ENCODE measurements around the gene PHLDA3.

The PHLDA3 gene

GRCh38 chr1:201429736-201430501 lies 39.1 kb downstream of the PHLDA3 start:
- DNase-seq (ENCODE audit: low read depth) = no peak

DNA sequence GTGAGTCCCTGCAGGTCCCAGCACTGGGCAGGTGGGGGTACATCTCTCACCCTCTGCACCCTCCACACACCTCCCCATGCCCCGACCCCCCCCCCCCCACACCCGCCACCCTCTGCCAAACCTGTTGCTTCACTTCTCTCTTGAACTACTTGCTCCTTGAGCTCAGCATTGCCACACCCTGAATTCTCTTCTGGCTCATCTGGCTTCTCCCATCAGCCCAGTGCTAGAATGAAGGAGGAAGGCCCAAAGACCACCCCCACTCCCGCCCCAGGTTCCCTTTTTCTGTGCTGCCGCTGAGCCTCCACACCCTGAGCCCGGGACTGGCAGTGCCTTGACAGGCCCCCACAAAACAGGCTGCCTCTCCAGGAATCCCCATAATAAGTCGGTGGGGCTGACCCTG lies 41.0 kb downstream of the PHLDA3 start:
- DNase-seq (ENCODE audit: low read depth) = no peak

DNA sequence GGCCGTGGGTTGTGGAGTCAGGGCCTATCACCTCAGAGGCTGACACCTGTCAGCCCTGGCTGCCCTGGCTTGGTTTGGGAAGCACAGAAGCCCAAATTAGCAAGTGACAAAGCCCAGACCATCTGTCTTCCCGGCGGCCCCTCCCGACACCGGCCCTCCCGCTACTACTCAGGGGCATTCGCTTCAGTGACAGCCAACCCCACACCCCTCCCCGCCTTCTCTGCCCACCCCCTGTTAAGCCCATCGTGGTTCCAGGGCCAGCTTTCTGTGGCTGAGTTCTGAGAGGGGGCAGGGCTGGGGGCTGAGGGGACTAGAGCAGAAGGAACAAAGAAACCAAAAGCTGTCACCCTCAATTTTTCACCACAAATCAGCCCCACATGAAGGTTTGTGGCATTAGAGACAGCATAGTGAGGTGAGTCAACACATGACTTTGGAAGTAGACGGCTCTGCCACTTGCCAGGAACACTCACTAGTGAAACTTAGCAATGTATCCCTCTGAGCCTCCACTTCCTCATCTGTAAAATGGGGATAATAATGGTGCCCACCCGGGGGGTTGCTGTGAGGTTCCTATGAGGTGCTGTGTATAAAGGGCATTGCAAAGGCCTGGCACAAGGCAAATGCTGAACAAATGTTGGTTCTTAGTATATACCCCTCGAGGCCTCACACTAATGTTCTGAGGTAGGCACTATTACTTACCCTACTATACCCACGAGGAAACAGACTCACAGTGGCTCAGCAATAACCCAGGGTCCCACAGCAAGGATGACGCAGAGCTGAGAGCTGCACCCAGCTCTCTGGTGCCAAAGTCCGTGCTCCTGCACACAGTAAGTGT lies 42.3 kb downstream of the PHLDA3 start:
- no peak for DNase-seq (ENCODE audit: low read depth)

DNA sequence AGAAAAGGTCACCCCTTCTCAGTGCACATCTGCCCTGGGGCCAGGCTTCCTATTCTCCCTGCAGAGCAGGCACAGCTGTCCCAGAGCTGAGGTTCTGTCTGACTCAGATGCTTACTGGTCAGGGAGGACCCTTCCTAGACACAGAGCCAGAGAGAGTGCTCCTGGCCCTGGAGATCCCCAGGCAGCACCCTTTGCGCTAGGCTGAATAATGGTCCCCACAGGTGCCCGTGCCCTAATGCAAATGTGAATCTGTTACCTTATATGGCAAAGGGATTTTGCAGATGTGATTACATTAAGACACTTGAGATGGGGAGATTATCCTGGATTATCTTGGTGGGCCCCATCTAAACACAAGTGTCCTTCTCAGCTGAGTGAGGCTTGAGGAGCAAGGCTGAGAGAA lies 44.8 kb downstream of the PHLDA3 start:
- no peak for DNase-seq (ENCODE audit: low read depth)

- DNase-seq (ENCODE audit: low read depth) = no peak
These were observed 45.3 kb downstream of the PHLDA3 start for GRCh38 chr1:201423655-201424054.

- DNase-seq (ENCODE audit: low read depth) = no peak
These were observed 46.5 kb downstream of the PHLDA3 start for GRCh38 chr1:201422436-201423030.

- DNase-seq (ENCODE audit: low read depth) = no peak
These were observed 47.0 kb downstream of the PHLDA3 start for GRCh38 chr1:201422026-201422425.

- DNase-seq (ENCODE audit: low read depth) = no peak
These were observed 47.9 kb downstream of the PHLDA3 start for GRCh38 chr1:201421041-201421440.

DNA sequence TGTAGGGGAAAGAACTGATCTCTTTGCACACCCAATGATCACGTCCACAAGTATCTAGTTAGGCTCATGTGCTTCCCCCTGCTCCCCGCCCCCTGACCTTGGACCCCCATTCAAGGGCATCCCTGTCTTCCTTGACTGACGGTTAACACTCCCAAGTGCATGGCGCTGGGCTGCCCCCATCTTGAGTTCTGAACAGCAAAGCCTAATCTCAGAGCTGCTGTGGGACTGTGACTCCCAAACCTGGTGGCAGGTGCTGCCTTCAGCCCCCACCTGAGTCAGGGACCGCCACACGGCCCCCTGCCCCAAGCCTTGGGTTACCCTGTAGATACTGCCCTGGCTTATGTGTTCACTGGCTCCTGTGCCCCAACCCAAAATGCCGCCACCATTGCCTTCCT lies 48.4 kb downstream of the PHLDA3 start:
- no peak for DNase-seq (ENCODE audit: low read depth)

DNA sequence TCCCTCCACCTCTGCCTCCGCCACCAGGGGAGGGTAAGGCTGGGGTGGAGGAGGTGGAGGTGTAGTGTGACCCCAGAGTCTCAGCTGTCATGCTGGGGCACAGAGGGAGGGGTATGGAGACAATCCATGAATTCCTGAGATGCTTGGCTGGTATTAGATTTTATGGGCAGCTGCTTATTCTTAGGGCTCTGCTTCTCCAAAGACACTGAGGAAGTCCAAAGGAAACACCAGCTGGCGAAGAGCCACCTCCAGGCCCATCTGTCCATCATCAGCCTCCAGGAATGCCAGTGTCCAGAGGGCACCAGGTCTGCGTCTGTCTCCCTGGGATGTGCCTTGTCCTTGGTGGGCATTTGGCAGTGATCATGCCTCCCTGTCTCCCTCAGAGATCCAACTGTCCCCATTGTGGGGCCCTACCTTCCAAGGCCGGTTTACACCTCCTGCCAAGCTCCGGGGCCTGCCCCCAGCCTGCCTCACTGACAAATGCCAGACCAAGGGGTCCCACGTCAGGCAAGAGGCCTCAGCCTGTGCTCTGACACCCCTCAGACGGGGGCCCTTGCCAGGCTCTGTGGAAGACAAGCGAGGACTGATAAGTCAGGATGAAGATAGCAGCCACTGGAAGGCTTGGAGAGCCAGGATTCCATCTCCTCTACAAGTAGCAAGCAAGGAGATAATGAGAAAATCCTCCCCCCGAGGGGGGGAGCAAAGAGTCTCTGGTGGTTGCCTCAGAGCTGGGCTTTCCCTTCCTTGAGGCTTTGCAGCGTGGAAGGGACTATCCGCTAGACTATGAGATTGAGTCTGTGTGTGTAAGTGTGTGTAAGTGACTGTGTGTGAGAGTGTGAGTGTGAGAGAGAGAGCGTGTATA lies 49.0 kb downstream of the PHLDA3 start:
- DNase-seq (ENCODE audit: low read depth) = no peak

- DNase-seq (ENCODE audit: low read depth) = no peak
These were observed 49.7 kb downstream of the PHLDA3 start for GRCh38 chr1:201419256-201419655.

GRCh38 chr1:201418461-201418860 lies 50.5 kb downstream of the PHLDA3 start:
- no peak for DNase-seq (ENCODE audit: low read depth)

Data from stimulated activated CD8-positive, alpha-beta memory T cell treated with anti-CD3 and anti-CD28 coated beads, Interleukin-12 subunit alpha, Interleukin-12 subunit beta, amount 100 ng/mL, for 4 hours (primary cell).